CD4-positive, alpha-beta memory T cell (primary cell): Measurements from ENCODE around the gene MAP3K20. TPM values are rescaled to one million over a fixed set of nuclear protein-coding genes. Genes with fewer than 3 reads are reported as not detected.

Source experiments
- CTCF ChIA-PET: fragments of 350-600 bp; sonication (Branson Sonifier 250); formaldehyde crosslinking; loops from one replicate; lab custom pipeline; 2021; ENCODE audit warnings: inconsistent platforms; ENCODE audit not compliant: partially characterized antibody; lab: Charles Lee
- POLR2A ChIA-PET: fragments of 350-600 bp; sonication (Branson Sonifier 250); formaldehyde crosslinking; loops from one replicate; lab custom pipeline; 2021; ENCODE audit not compliant: partially characterized antibody; lab: Charles Lee
- DNase-seq, 5 donors: peaks; one replicate each; pipeline versions ENCODE4 v3.0.0 to v3.0.0-alpha.2; 2020 to 2022; ENCODE audit warnings: mixed read lengths in 1 of 5
- H3K27ac ChIP-seq: one replicate; pipeline ENCODE4 v1.7.0; 2013; ENCODE audit warnings: low read depth, low read length
- H3K27me3 ChIP-seq: 2 replicates; pipeline ENCODE4 v1.7.0; 2013; ENCODE audit warnings: mild to moderate bottlenecking, low read length, moderate library complexity; ENCODE audit not compliant: insufficient read depth
- H3K36me3 ChIP-seq: 2 replicates; pipeline ENCODE4 v1.7.0; 2013; ENCODE audit warnings: mild to moderate bottlenecking, low read length, moderate library complexity; ENCODE audit not compliant: insufficient read depth
- H3K4me1 ChIP-seq: 2 replicates; pipeline ENCODE4 v1.7.0; 2013; ENCODE audit warnings: mild to moderate bottlenecking, low read length, moderate library complexity; ENCODE audit not compliant: insufficient read depth
- H3K4me3 ChIP-seq, 2 donors: one replicate each; pipeline ENCODE4 v1.7.0; 2013; ENCODE audit warnings: low read length in 2 of 2, mild to moderate bottlenecking in 1 of 2
- H3K9me3 ChIP-seq, 2 donors: one replicate each; pipeline ENCODE4 v1.7.0; 2013; ENCODE audit warnings: low read length in 2 of 2, control low read depth in 1 of 2; ENCODE audit not compliant: control insufficient read depth in 1 of 2
- H3K27ac Mint-ChIP-seq, 7 donors: one replicate each; pipeline ENCODE4 v1.8.0; 2020 to 2021; ENCODE audit warnings: mixed read lengths in 7 of 7, mild to moderate bottlenecking in 6 of 7, inconsistent platforms in 3 of 7, moderate library complexity in 3 of 7
- H3K27me3 Mint-ChIP-seq, 2 donors: one replicate each; pipeline ENCODE4 v1.8.0; 2020 to 2021; ENCODE audit warnings: mixed read lengths in 2 of 2
- H3K36me3 Mint-ChIP-seq, 2 donors: one replicate each; pipeline ENCODE4 v1.8.0; 2020 to 2021; ENCODE audit warnings: mixed read lengths in 2 of 2, inconsistent platforms in 1 of 2, mild to moderate bottlenecking in 1 of 2
- H3K4me1 Mint-ChIP-seq, 4 donors: one replicate each; pipeline ENCODE4 v1.8.0; 2020 to 2021; ENCODE audit warnings: mixed read lengths in 4 of 4, mild to moderate bottlenecking in 1 of 4
- H3K4me3 Mint-ChIP-seq, 8 donors: one replicate each; pipeline ENCODE4 v1.8.0; 2020 to 2021; ENCODE audit warnings: mixed read lengths in 8 of 8, mild to moderate bottlenecking in 7 of 8, moderate library complexity in 6 of 8, inconsistent platforms in 3 of 8
- H3K9me3 Mint-ChIP-seq, 8 donors: one replicate each; pipeline ENCODE4 v1.8.0; 2020 to 2021; ENCODE audit warnings: mixed read lengths in 8 of 8, mild to moderate bottlenecking in 5 of 8, inconsistent platforms in 3 of 8, moderate library complexity in 1 of 8
- intact Hi-C: fragments of 100-400 bp; cut with micrococcal nuclease; formaldehyde crosslinking; loops from one replicate; pipeline ENCODE4 v1.15.1; 2023
- polyA plus RNA-seq, 2 donors: library from polyadenylated mRNA; unstranded; fragments of 300-500 nt; fragmentation: Illumina TruSeq; gene quantifications; one replicate each; pipeline ENCODE4 v1.2.3, GENCODE V29; 2021
- total RNA-seq, 2 experiments: library from RNA; stranded (reverse); gene quantifications; one replicate each; pipeline ENCODE4 v1.2.3, GENCODE V29; 2021

MAP3K20 gene
- total RNA-seq = under 1 TPM; 0.78 to 0.87 TPM
- 1 to 10 TPM in 1 of 2 donors, under 1 TPM in 1; 0.67 to 2.5 TPM for polyA plus RNA-seq

DNA sequence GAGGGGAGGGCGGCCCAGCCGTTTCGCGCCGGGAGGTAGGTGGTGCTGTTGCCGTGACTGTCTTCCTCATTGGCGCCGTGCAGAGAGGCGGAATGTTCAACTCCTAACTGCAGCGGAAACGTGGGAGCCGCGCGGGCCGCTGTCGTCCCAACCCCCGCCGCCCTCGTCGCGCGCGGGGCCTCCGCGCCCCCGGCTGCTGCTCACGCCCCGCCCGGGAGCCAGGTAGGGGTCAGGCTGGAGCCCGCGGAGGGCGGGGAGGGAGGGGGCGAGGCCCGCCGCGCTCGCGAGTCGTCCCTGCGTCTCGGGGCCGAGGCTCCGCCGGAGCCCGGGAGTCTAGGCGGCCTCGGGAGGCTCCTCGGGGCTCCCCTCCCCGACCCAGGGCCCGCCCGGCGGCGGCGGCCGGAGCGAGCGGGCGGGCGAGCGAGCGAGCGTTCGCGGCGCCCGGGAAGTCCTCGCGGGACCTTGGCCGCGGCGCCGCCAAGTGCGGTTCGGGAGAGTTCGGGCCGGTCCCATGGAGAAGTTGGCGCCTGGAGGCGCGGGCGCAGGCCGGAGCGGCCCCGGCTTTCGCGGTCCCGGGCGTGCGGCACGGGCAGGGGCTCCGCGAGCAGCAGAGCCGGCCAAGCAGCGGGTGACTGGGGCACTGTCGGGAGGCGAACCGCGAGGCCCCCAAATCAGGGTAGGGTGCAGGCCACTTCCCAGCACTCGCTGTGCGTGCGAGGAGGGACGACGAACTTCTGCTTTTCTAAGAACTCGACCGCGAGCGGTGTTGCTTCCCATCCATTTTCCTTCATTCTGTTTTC, at the start of gene MAP3K20:
TSS of gene MAP3K20 (plus strand) at position 66 of the 800 bp plus-strand sequence. CDS start 15,186 bp downstream, outside the sequence.
- H3K36me3 Mint-ChIP-seq = no peaks in the 10 kb centered on the region
- H3K27me3 ChIP-seq = no peaks in the 10 kb centered on the region
- ChIA-PET POLR2A (no interaction called here), CTCF (interaction anchor here (1.1 kb wide), 1 partner anchor 135 kb away, joined by 3 read pairs; no protein-coding TSS in a partner anchor)
- peak within 1 kb of the TSS in 4 of 7 donors; percentile 10 to 78 (median 64) for H3K27ac Mint-ChIP-seq
- peaks cover 5 to 16% (median 11%) of the 10 kb centered on the region in 4 donors for H3K4me1 Mint-ChIP-seq
- peak; percentile 45 to 47 (median 46) for DNase-seq
- H3K9me3 Mint-ChIP-seq = no peaks in the 10 kb centered on the region
- peaks cover 8 to 19% of the 10 kb centered on the region in 2 donors for H3K27me3 Mint-ChIP-seq
- H3K9me3 ChIP-seq = no peaks in the 10 kb centered on the region
- H3K4me3 Mint-ChIP-seq = peak within 1 kb of the TSS; percentile 79 to 89 (median 82)
- intact Hi-C loops = no loop called here
- no peak within 1 kb of the TSS for H3K27ac ChIP-seq
- peak within 1 kb of the TSS in 1 of 2 donors; percentile 46 for H3K4me3 ChIP-seq
- no peaks in the 10 kb centered on the region for H3K36me3 ChIP-seq
- peaks cover 10% of the 10 kb centered on the region for H3K4me1 ChIP-seq

DNA sequence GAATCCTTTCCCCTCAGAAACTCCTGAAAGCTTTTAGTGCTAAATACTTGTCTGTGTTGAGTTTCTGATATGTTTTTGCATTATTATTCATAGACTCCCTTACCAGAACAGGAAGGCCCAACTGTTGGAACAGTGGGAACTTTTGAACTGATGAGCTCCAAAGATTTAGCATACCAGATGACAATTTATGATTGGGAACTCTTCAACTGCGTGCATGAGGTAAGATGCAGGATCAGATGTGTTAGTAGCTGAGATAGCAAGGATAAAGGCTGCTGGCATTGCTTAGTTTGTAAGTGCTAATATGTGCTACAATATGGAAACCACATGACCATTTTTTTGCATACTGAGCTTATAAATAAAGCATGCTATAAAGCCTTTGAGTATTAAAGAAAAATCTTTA, 49.2 kb upstream of the MAP3K20 start:
- Histone ChIP-seq H3K27me3 (no peaks in the 10 kb centered on the region), H3K27ac (no peak overlapping the region)

DNA sequence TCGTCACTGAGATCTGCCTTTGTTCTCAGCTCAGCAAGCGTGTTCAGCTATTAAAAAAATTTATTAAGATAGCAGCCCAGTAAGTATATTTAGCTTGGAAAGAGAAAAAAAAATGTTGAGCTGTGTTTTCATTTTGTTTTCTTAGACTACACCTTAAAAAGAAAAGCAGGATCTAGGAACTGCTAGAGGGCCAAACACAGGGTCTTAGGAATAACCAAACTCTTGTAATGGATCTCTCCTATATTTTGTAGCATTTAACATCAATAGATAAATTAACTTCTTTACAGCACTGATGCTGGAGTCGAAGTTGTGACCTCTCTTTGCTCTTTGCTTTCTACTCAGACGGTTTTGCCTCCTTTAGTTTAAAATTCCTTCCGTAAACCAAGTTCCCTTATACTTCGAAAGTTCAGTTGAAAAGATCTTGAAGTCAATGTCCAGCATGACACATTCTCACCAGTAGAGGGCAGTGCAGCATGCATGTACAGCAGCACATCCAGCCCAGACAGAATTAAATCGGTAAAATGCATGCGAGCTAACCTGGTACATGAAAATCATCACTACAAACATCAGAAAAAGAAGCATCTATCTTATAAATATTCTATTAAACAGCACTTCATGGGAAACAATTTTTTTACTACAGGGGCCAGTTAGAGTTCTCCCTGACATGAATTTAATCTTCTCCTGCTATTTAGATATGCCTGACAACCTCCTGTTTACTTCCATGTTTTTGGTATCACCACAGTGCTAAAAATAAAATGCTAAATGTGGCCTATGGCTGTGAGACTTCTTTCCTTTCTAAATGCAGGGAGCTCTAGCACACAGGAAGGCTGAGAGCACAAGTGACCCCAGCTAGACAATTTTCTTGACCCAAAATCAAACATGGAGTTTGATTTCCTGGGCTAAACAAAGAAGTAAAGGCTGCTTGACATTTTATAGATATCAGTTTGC, 48.2 kb upstream of the MAP3K20 start:
- no peaks in the 10 kb centered on the region for H3K36me3 Mint-ChIP-seq
- no peaks in the 10 kb centered on the region for H3K9me3 Mint-ChIP-seq
- no peak overlapping the region for H3K4me3 ChIP-seq
- intact Hi-C loops = loop anchor here (1.0 kb wide), 2 partner anchors 1314 to 1318 kb away; no protein-coding TSS in a partner anchor
- H3K9me3 ChIP-seq = no peaks in the 10 kb centered on the region
- H3K27me3 Mint-ChIP-seq = peaks cover 3 to 10% of the 10 kb centered on the region in 2 donors
- H3K4me3 Mint-ChIP-seq = peak overlapping the region in 1 of 8 donors; percentile 41
- H3K27ac ChIP-seq = no peak overlapping the region
- H3K36me3 ChIP-seq = no peaks in the 10 kb centered on the region
- H3K4me1 ChIP-seq = no peaks in the 10 kb centered on the region
- ChIA-PET CTCF (interaction anchor here (0.6 to 7.9 kb wide), 40 partner anchors 8 to 1344 kb away, joined by 3 to 360 read pairs (median 4); no protein-coding TSS in a partner anchor), POLR2A (interaction anchor here (1.5 kb wide), 1 partner anchor 183 kb away, joined by 3 read pairs; no protein-coding TSS in a partner anchor)
- H3K27ac Mint-ChIP-seq = no peak overlapping the region
- peak; percentile 62 to 68 (median 65) for DNase-seq
- peaks cover 0 to 3% (median 1%) of the 10 kb centered on the region in 4 donors for H3K4me1 Mint-ChIP-seq
- H3K27me3 ChIP-seq = no peaks in the 10 kb centered on the region

More for the DNA sequence above, 49.2 kb upstream of the MAP3K20 start:
- no peak for DNase-seq
- Mint-ChIP-seq H3K4me3 (no peak overlapping the region), H3K27me3 (peaks cover 3 to 10% of the 10 kb centered on the region in 2 donors), H3K36me3 (no peaks in the 10 kb centered on the region), H3K27ac (no peak overlapping the region), H3K9me3 (no peaks in the 10 kb centered on the region), H3K4me1 (peaks cover 0 to 3% (median 1%) of the 10 kb centered on the region in 4 donors)
- H3K4me3 ChIP-seq = no peak overlapping the region
- intact Hi-C loops = no loop called here
- no peaks in the 10 kb centered on the region for H3K4me1 ChIP-seq
- H3K36me3 ChIP-seq = no peaks in the 10 kb centered on the region
- CTCF ChIA-PET = interaction anchor here (0.6 to 7.9 kb wide), 26 partner anchors 9 to 1345 kb away, joined by 3 to 360 read pairs (median 4); no protein-coding TSS in a partner anchor
- no peaks in the 10 kb centered on the region for H3K9me3 ChIP-seq
- POLR2A ChIA-PET = no interaction called here

DNA sequence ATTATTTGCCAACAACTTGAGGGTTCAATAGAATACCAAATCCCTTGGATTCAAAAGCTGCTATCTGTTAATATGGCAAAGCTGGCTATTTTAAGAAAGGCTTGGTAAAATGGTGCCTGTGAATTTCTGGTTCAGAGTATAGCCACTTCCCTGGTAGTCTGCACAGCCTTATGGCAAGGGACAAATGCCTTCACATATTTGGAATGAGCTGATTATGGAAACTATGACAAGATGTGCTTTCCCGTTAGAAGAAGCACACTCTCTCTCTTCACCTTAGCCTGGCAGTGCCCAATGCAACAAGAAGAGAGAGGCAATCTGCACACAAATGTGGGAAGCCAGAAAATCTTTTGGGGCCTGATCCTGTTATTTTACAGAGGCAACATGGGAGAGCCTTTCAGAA, 47.5 kb upstream of the MAP3K20 start:
- CTCF ChIA-PET = interaction anchor here (0.6 to 7.9 kb wide), 29 partner anchors 9 to 1317 kb away, joined by 3 to 360 read pairs (median 4); no protein-coding TSS in a partner anchor
- H3K36me3 Mint-ChIP-seq = no peaks in the 10 kb centered on the region
- peaks cover 5 to 10% of the 10 kb centered on the region in 2 donors for H3K27me3 Mint-ChIP-seq
- no peak overlapping the region for H3K4me3 Mint-ChIP-seq
- Histone ChIP-seq H3K27me3 (no peaks in the 10 kb centered on the region), H3K4me1 (no peaks in the 10 kb centered on the region), H3K36me3 (no peaks in the 10 kb centered on the region), H3K9me3 (no peaks in the 10 kb centered on the region), H3K27ac (no peak overlapping the region), H3K4me3 (no peak overlapping the region)
- POLR2A ChIA-PET = interaction anchor here (1.5 kb wide), 1 partner anchor 182 kb away, joined by 3 read pairs; no protein-coding TSS in a partner anchor
- intact Hi-C loops = no loop called here
- DNase-seq = no peak
- peaks cover 0 to 3% (median 1%) of the 10 kb centered on the region in 4 donors for H3K4me1 Mint-ChIP-seq
- no peak overlapping the region for H3K27ac Mint-ChIP-seq
- no peaks in the 10 kb centered on the region for H3K9me3 Mint-ChIP-seq

DNA sequence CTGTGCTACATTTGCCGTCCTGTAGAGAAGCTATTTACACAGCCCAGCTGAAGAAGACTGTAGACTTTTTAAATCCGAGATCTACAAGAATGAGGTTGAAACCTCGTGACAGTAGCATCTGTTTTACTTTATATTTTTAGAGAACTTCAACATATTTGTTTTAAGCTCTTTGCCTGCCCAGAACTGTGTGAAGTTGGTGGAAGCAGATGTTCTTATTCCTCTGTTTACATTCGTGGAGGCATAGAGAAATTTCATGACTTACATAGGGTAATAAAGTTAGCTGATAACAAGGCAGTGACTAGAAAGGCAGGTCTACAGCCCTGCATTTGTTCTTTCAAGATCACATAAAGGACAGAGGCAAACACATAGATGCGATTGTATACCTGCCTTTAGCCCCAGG, 47.0 kb upstream of the MAP3K20 start:
- no peaks in the 10 kb centered on the region for H3K36me3 Mint-ChIP-seq
- no peak overlapping the region for H3K4me3 ChIP-seq
- H3K27ac Mint-ChIP-seq = no peak overlapping the region
- no peaks in the 10 kb centered on the region for H3K36me3 ChIP-seq
- intact Hi-C loops = no loop called here
- no peak overlapping the region for H3K27ac ChIP-seq
- no peak for DNase-seq
- peaks cover 5 to 10% of the 10 kb centered on the region in 2 donors for H3K27me3 Mint-ChIP-seq
- no peaks in the 10 kb centered on the region for H3K9me3 Mint-ChIP-seq
- H3K27me3 ChIP-seq = no peaks in the 10 kb centered on the region
- ChIA-PET CTCF (interaction anchor here (0.6 to 7.9 kb wide), 15 partner anchors 10 to 1314 kb away, joined by 3 to 360 read pairs (median 4); no protein-coding TSS in a partner anchor), POLR2A (interaction anchor here (1.5 kb wide), 1 partner anchor 182 kb away, joined by 3 read pairs; no protein-coding TSS in a partner anchor)
- no peak overlapping the region for H3K4me3 Mint-ChIP-seq
- H3K4me1 Mint-ChIP-seq = peaks cover 0 to 3% (median 1%) of the 10 kb centered on the region in 4 donors
- H3K9me3 ChIP-seq = no peaks in the 10 kb centered on the region
- H3K4me1 ChIP-seq = no peaks in the 10 kb centered on the region

DNA sequence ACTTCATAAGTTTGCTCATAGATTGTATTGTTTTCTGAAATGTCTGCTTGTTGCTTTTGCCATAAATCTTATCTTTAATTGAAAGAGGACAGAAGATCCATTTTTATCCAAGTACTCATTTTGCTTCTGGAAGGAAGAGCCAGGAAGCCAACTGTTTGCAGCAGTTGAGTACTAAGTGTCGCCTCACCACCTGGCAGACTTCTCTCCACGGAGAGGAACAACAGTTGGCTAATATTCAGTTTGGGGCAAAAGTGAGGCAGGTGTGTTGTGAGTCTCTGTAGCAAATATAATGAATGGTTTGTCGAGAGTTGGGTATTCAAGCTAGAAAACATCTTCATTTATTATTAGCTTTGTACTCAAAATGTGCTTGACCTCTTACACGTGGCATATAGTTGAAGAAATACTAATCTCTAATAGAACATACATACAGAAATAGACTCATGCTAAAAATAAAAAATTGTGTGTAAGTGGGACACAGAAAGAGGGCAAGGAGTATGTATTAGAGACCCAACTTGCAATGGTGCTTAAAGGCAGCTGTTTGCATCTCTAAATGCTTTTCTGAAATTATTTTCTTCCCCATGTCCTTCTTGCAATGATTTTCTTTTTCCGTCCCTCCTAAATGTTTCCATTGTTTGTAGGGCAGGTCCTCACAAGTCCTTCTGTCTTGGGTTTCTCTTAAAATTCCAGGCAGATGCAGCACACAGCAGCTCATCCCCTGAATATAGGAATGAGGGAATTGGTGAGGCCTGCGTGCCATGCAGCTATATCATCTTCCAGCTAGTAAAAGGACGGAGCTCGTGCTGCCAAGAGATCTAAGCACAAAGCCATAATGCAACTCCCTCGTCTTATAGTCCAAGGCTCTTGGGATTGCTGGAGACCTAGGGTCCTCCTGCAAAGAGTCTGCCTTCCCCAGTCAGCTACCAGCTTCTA, 44.8 kb upstream of the MAP3K20 start:
- Mint-ChIP-seq H3K4me3 (no peak overlapping the region), H3K27me3 (peaks cover 5 to 8% of the 10 kb centered on the region in 2 donors), H3K36me3 (no peaks in the 10 kb centered on the region), H3K9me3 (no peaks in the 10 kb centered on the region), H3K4me1 (peaks cover 0 to 3% (median 1%) of the 10 kb centered on the region in 4 donors), H3K27ac (no peak overlapping the region)
- H3K4me1 ChIP-seq = no peaks in the 10 kb centered on the region
- H3K36me3 ChIP-seq = no peaks in the 10 kb centered on the region
- no peak for DNase-seq
- ChIA-PET CTCF (interaction anchor here (0.7 to 7.9 kb wide), 6 partner anchors 14 to 1311 kb away, joined by 3 to 360 read pairs (median 6); no protein-coding TSS in a partner anchor), POLR2A (no interaction called here)
- no peaks in the 10 kb centered on the region for H3K9me3 ChIP-seq
- H3K4me3 ChIP-seq = no peak overlapping the region
- intact Hi-C loops = no loop called here
- no peaks in the 10 kb centered on the region for H3K27me3 ChIP-seq
- no peak overlapping the region for H3K27ac ChIP-seq
